Esophagus muscularis mucosa (tissue), 2 donors: Measurements from ENCODE around the gene MYO1B.

Source experiments
- POLR2A ChIP-seq: fragments of 450-650 bp; IDR thresholded peaks from one replicate; pipeline ENCODE4 v1.6.1; 2017; ENCODE audit warnings: antibody characterized with exemption, moderate library complexity, mild to moderate bottlenecking, low read depth
- POLR2AphosphoS5 ChIP-seq, 2 donors: sonication (generic); formaldehyde crosslinking; IDR thresholded peaks; one replicate each; pipeline ENCODE4 v1.6.1; 2017; ENCODE audit warnings: antibody characterized with exemption in 2 of 2

GRCh38 chr2:191246820-191247380 lies 1.7 kb downstream of the MYO1B start:
- TF ChIP-seq POLR2A (no peak), POLR2AphosphoS5 (IDR thresholded peaks at IDR 0.05) (no peak)
